Trophoblast cell (in vitro differentiated cells and primary cell): Measurements from ENCODE around the gene PTF1A.

ENCODE experiments used
- DNase-seq, 2 donors: peaks; one replicate each; pipeline ENCODE4 v3.0.0-alpha.2; 2016
- H2AFZ ChIP-seq: 2 replicates; pipeline ENCODE4 v1.6.1; 2013; ENCODE audit warnings: low read length, moderate library complexity, mild to moderate bottlenecking; ENCODE audit not compliant: insufficient read depth, poor library complexity
- H2AK5ac ChIP-seq: 2 replicates; pipeline ENCODE4 v1.6.1; 2013; ENCODE audit warnings: mild to moderate bottlenecking, low read length
- H2BK120ac ChIP-seq: 2 replicates; pipeline ENCODE4 v1.6.1; 2013; ENCODE audit warnings: low read length, mild to moderate bottlenecking, moderate library complexity; ENCODE audit not compliant: insufficient read depth, poor library complexity
- H2BK12ac ChIP-seq: 2 replicates; pipeline ENCODE4 v1.6.1; 2013; ENCODE audit warnings: mild to moderate bottlenecking, low read length, moderate library complexity
- H2BK5ac ChIP-seq: 2 replicates; pipeline ENCODE4 v1.6.1; 2013; ENCODE audit warnings: low read length, low read depth, moderate library complexity, mild to moderate bottlenecking; ENCODE audit not compliant: poor library complexity
- H3K14ac ChIP-seq: 2 replicates; pipeline ENCODE4 v1.6.1; 2013; ENCODE audit warnings: mild to moderate bottlenecking, low read length
- H3K18ac ChIP-seq: 2 replicates; pipeline ENCODE4 v1.6.1; 2013; ENCODE audit warnings: mild to moderate bottlenecking, low read length
- H3K23ac ChIP-seq: 2 replicates; pipeline ENCODE4 v1.6.1; 2013; ENCODE audit warnings: low read length
- H3K27ac ChIP-seq: 2 replicates; pipeline ENCODE4 v1.5.1; 2013; ENCODE audit warnings: low read depth, mild to moderate bottlenecking, inconsistent platforms, low read length, moderate library complexity
- H3K27me3 ChIP-seq: 2 replicates; pipeline ENCODE4 v1.6.1; 2013; ENCODE audit warnings: inconsistent platforms, mild to moderate bottlenecking, low read length, moderate library complexity; ENCODE audit not compliant: insufficient read depth
- H3K36me3 ChIP-seq, 2 experiments: 1 replicate in 1 of 2; 2 replicates in 1 of 2; pipeline ENCODE4 v1.6.1; 2013; ENCODE audit warnings: low read length in 2 of 2, mild to moderate bottlenecking in 2 of 2, moderate library complexity in 1 of 2; ENCODE audit not compliant: insufficient read depth in 2 of 2, control insufficient read depth in 1 of 2
- H3K4ac ChIP-seq: 2 replicates; pipeline ENCODE4 v1.6.1; 2013; ENCODE audit warnings: low read depth, mild to moderate bottlenecking, low read length, moderate library complexity
- H3K4me1 ChIP-seq, 2 experiments: 1 replicate in 1 of 2; 2 replicates in 1 of 2; pipeline ENCODE4 v1.6.1; 2013; ENCODE audit warnings: low read length in 2 of 2, mild to moderate bottlenecking in 2 of 2, moderate library complexity in 1 of 2; ENCODE audit not compliant: insufficient read depth in 2 of 2, control insufficient read depth in 1 of 2
- H3K4me2 ChIP-seq: 2 replicates; pipeline ENCODE4 v1.6.1; 2013; ENCODE audit warnings: inconsistent platforms, mild to moderate bottlenecking, low read length, moderate library complexity
- H3K4me3 ChIP-seq: 2 replicates; pipeline ENCODE4 v1.5.1; 2013; ENCODE audit warnings: mild to moderate bottlenecking, low read depth, low read length, inconsistent platforms
- H3K79me1 ChIP-seq: one replicate; pipeline ENCODE4 v1.6.1; 2013; ENCODE audit warnings: low read length
- H3K79me2 ChIP-seq: 2 replicates; pipeline ENCODE4 v1.6.1; 2013; ENCODE audit warnings: low read length, mild to moderate bottlenecking; ENCODE audit not compliant: control insufficient read depth, insufficient read depth, poor library complexity
- H3K9ac ChIP-seq: 2 replicates; pipeline ENCODE4 v1.6.1; 2013; ENCODE audit warnings: mild to moderate bottlenecking, low read length
- H3K9me3 ChIP-seq: 2 replicates; pipeline ENCODE4 v1.6.1; 2013; ENCODE audit warnings: low read depth, mild to moderate bottlenecking, control low read depth, inconsistent platforms, low read length; ENCODE audit not compliant: insufficient read depth
- H4K12ac ChIP-seq: 2 replicates; pipeline ENCODE4 v1.6.1; 2013; ENCODE audit warnings: low read depth, mild to moderate bottlenecking, low read length, moderate library complexity
- H4K8ac ChIP-seq: 2 replicates; pipeline ENCODE4 v1.6.1; 2013; ENCODE audit warnings: low read depth, mild to moderate bottlenecking, low read length, moderate library complexity
- H4K91ac ChIP-seq: one replicate; pipeline ENCODE4 v1.6.1; 2013; ENCODE audit warnings: low read depth, mild to moderate bottlenecking, low read length, moderate library complexity
- WGBS: extraction: QIAGEN DNeasy Blood & Tissue Kit; methylation state at CpG from one replicate; pipeline ENCODE4 v1.1.7; 2013; ENCODE audit warnings: missing lambda C conversion rate; ENCODE audit not compliant: insufficient read length, insufficient coverage; ENCODE audit errors: extremely low coverage; 5-methylcytosine and 5-hydroxymethylcytosine counted together

PTF1A gene

GRCh38 chr10:23156447-23157150, 35.5 kb upstream of the PTF1A start:
- Histone ChIP-seq H3K27me3 (peaks cover 4% of the 10 kb centered on the region), H2AFZ (no peak overlapping the region), H3K14ac (no peak overlapping the region), H3K27ac (no peak overlapping the region), H3K4me2 (no peak overlapping the region), H3K4me1 (no peaks in the 10 kb centered on the region), H2BK5ac (no peak overlapping the region), H3K9me3 (peaks cover 1% of the 10 kb centered on the region), H2BK12ac (no peak overlapping the region), H3K4ac (no peak overlapping the region), H4K91ac (no peak overlapping the region), H2AK5ac (no peak overlapping the region), H3K79me2 (no peaks in the 10 kb centered on the region), H3K79me1 (no peaks in the 10 kb centered on the region), H4K12ac (no peak overlapping the region), H3K23ac (no peak overlapping the region), H3K4me3 (no peak overlapping the region), H2BK120ac (no peak overlapping the region), H3K18ac (no peak overlapping the region), H3K9ac (no peak overlapping the region), H4K8ac (no peak overlapping the region), H3K36me3 (no peaks in the 10 kb centered on the region)
- DNase-seq: no peak
- WGBS: no CpG with 5 or more reads among the region's 10 CpGs

DNA sequence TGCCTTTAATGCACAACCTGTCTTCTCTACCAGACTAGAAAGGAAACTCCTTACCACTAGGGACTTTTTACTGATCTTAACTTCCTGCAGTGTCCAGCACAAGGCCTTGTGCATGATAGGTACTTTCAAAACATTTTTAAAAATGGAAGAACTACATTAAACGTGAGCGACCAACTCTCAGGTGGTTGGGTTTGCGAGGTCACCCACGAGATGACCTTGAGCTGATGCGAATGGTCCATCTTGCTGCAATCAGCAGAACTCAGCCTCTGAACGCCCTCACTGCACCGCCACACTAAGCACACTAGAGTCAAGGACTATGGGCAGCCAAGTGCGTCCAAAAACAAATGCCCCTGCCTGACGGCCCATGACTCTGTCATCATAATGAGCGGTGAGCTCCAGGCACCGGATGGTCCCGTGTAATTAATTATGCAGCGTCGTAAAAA, 34.9 kb upstream of the PTF1A start:
- Histone ChIP-seq H2BK12ac (no peak overlapping the region), H4K8ac (no peak overlapping the region), H3K4ac (no peak overlapping the region), H3K4me2 (no peak overlapping the region), H3K4me3 (no peak overlapping the region), H3K27me3 (peaks cover 4% of the 10 kb centered on the region), H3K18ac (no peak overlapping the region), H2BK120ac (no peak overlapping the region), H3K14ac (no peak overlapping the region), H3K9ac (no peak overlapping the region), H3K36me3 (no peaks in the 10 kb centered on the region), H3K9me3 (peaks cover 1% of the 10 kb centered on the region), H3K4me1 (no peaks in the 10 kb centered on the region), H2AFZ (no peak overlapping the region), H3K27ac (no peak overlapping the region), H2AK5ac (no peak overlapping the region), H4K91ac (no peak overlapping the region), H2BK5ac (no peak overlapping the region), H4K12ac (no peak overlapping the region), H3K23ac (no peak overlapping the region), H3K79me1 (no peaks in the 10 kb centered on the region), H3K79me2 (no peaks in the 10 kb centered on the region)
- no CpG with 5 or more reads among the region's 14 CpGs for WGBS
- no peak for DNase-seq

GRCh38 chr10:23157691-23158369, 34.3 kb upstream of the PTF1A start:
- H3K4me1 ChIP-seq: no peaks in the 10 kb centered on the region
- H2AK5ac ChIP-seq: no peak overlapping the region
- H2BK5ac ChIP-seq: no peak overlapping the region
- H4K12ac ChIP-seq: no peak overlapping the region
- no peak overlapping the region for H3K14ac ChIP-seq
- peak in 1 of 2 donors; percentile 46 for DNase-seq
- no peaks in the 10 kb centered on the region for H3K79me2 ChIP-seq
- H3K27me3 ChIP-seq: peaks cover 4% of the 10 kb centered on the region
- peaks cover 1% of the 10 kb centered on the region for H3K9me3 ChIP-seq
- H2AFZ ChIP-seq: no peak overlapping the region
- H3K18ac ChIP-seq: no peak overlapping the region
- H2BK12ac ChIP-seq: no peak overlapping the region
- WGBS: no CpG with 5 or more reads among the region's 12 CpGs
- H3K27ac ChIP-seq: no peak overlapping the region
- no peak overlapping the region for H4K91ac ChIP-seq
- no peak overlapping the region for H3K4ac ChIP-seq
- no peak overlapping the region for H3K4me3 ChIP-seq
- no peaks in the 10 kb centered on the region for H3K79me1 ChIP-seq
- no peak overlapping the region for H3K23ac ChIP-seq
- no peak overlapping the region for H4K8ac ChIP-seq
- peak overlapping the region; percentile 33 for H3K4me2 ChIP-seq
- no peaks in the 10 kb centered on the region for H3K36me3 ChIP-seq
- no peak overlapping the region for H3K9ac ChIP-seq
- no peak overlapping the region for H2BK120ac ChIP-seq

GRCh38 chr10:23158370-23158769, 33.7 kb upstream of the PTF1A start:
- no peak overlapping the region for H3K9ac ChIP-seq
- no peaks in the 10 kb centered on the region for H3K4me1 ChIP-seq
- no peaks in the 10 kb centered on the region for H3K79me1 ChIP-seq
- H3K36me3 ChIP-seq: no peaks in the 10 kb centered on the region
- H3K4me2 ChIP-seq: peak overlapping the region; percentile 33
- H4K12ac ChIP-seq: no peak overlapping the region
- no peak overlapping the region for H4K91ac ChIP-seq
- WGBS: no CpG with 5 or more reads among the region's 5 CpGs
- no peak overlapping the region for H3K27ac ChIP-seq
- H3K18ac ChIP-seq: no peak overlapping the region
- H4K8ac ChIP-seq: no peak overlapping the region
- H3K4me3 ChIP-seq: no peak overlapping the region
- no peak overlapping the region for H3K14ac ChIP-seq
- H2BK120ac ChIP-seq: no peak overlapping the region
- H2BK12ac ChIP-seq: no peak overlapping the region
- H3K27me3 ChIP-seq: peaks cover 4% of the 10 kb centered on the region
- peak; percentile 46 to 75 for DNase-seq
- H2BK5ac ChIP-seq: no peak overlapping the region
- no peak overlapping the region for H3K4ac ChIP-seq
- H2AFZ ChIP-seq: no peak overlapping the region
- H2AK5ac ChIP-seq: no peak overlapping the region
- H3K23ac ChIP-seq: no peak overlapping the region
- no peaks in the 10 kb centered on the region for H3K79me2 ChIP-seq
- peaks cover 1% of the 10 kb centered on the region for H3K9me3 ChIP-seq
